KMS-11 (cell line): ENCODE data around the gene SASH1.

Experiments
- H2AFZ ChIP-seq: fragments of 200-600 bp; sonication (generic); 2 replicates; pipeline ENCODE4 v1.6.1; 2016; ENCODE audit warnings: antibody characterized with exemption, mixed run types, low read depth
- H3K27ac ChIP-seq: fragments of 200-600 bp; sonication (generic); 2 replicates; pipeline ENCODE4 v1.6.1; 2016; ENCODE audit warnings: mild to moderate bottlenecking, mixed run types
- H3K27me3 ChIP-seq: fragments of 200-600 bp; sonication (generic); 2 replicates; pipeline ENCODE4 v1.6.1; 2017; ENCODE audit warnings: mild to moderate bottlenecking, low read depth, mixed run types, moderate library complexity; ENCODE audit not compliant: insufficient read depth
- H3K36me3 ChIP-seq: fragments of 200-600 bp; sonication (generic); 2 replicates; pipeline ENCODE4 v1.6.1; 2017; ENCODE audit warnings: mild to moderate bottlenecking, mixed run types; ENCODE audit not compliant: insufficient read depth
- H3K4me1 ChIP-seq: fragments of 200-600 bp; sonication (generic); 2 replicates; pipeline ENCODE4 v1.6.1; 2016; ENCODE audit warnings: mild to moderate bottlenecking, low read depth, mixed run types; ENCODE audit not compliant: poor library complexity, severe bottlenecking
- H3K4me2 ChIP-seq: fragments of 200-600 bp; sonication (generic); 2 replicates; pipeline ENCODE4 v1.7.0; 2016; ENCODE audit warnings: mild to moderate bottlenecking, mixed run types
- H3K4me3 ChIP-seq: fragments of 200-600 bp; sonication (generic); IDR thresholded peaks from 2 replicates; pipeline ENCODE4 v1.6.1; 2017; ENCODE audit warnings: low read depth, low read length, mixed read lengths; ENCODE audit not compliant: insufficient read depth
- H3K79me2 ChIP-seq: fragments of 200-600 bp; sonication (generic); 2 replicates; pipeline ENCODE4 v1.6.1; 2016; ENCODE audit warnings: low read depth, mixed run types; ENCODE audit not compliant: insufficient read depth
- H3K9ac ChIP-seq: fragments of 200-600 bp; sonication (generic); 2 replicates; pipeline ENCODE4 v1.6.1; 2016; ENCODE audit warnings: mild to moderate bottlenecking, mixed run types
- H4K20me1 ChIP-seq: fragments of 200-600 bp; sonication (generic); 2 replicates; pipeline ENCODE4 v1.6.1; 2016; ENCODE audit warnings: mild to moderate bottlenecking, mixed run types; ENCODE audit not compliant: insufficient read depth
- CTCF ChIP-seq: fragments of 200-600 bp; sonication (generic); conservative IDR thresholded peaks from 2 replicates; pipeline ENCODE4 v1.6.1; 2017; ENCODE audit warnings: low read depth, mild to moderate bottlenecking, antibody characterized with exemption, low read length, moderate library complexity, mixed read lengths

SASH1 gene

DNA sequence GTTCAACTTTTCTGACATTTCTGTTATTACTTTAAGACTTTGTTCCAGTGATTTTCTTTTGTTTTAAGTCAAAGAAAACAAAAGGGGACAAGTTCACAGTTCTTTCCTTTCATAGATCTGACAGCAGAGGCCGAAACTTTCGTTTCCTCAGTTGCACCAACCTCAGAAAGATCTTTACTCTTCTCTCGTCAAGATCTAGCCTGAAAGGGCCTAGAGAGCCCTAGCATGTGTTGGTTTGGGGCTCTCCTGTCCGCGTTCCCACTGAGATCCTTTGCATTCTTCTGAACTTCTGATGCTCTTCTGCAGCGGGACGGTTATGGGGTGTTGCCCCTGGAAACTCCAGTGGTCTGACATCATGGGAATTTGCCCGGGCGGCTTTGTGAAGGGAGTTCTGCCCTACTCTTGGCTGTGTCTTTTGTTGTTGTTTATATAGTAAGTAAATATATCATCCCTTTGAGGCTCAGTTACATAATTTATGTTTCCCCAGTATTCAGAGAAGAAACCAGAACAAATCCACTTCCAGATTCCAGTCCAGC, 129.1 kb downstream of the SASH1 start:
- H4K20me1 ChIP-seq: no peaks in the 10 kb centered on the region
- H3K36me3 ChIP-seq: no peaks in the 10 kb centered on the region
- H3K4me2 ChIP-seq: no peak overlapping the region
- no peaks in the 10 kb centered on the region for H3K4me1 ChIP-seq
- no peak overlapping the region for H3K9ac ChIP-seq
- no peak overlapping the region for H3K27ac ChIP-seq
- TF ChIP-seq CTCF: no peak
- H3K4me3 ChIP-seq: no peak overlapping the region
- no peak overlapping the region for H2AFZ ChIP-seq
- H3K27me3 ChIP-seq: no peaks in the 10 kb centered on the region
- no peaks in the 10 kb centered on the region for H3K79me2 ChIP-seq

DNA sequence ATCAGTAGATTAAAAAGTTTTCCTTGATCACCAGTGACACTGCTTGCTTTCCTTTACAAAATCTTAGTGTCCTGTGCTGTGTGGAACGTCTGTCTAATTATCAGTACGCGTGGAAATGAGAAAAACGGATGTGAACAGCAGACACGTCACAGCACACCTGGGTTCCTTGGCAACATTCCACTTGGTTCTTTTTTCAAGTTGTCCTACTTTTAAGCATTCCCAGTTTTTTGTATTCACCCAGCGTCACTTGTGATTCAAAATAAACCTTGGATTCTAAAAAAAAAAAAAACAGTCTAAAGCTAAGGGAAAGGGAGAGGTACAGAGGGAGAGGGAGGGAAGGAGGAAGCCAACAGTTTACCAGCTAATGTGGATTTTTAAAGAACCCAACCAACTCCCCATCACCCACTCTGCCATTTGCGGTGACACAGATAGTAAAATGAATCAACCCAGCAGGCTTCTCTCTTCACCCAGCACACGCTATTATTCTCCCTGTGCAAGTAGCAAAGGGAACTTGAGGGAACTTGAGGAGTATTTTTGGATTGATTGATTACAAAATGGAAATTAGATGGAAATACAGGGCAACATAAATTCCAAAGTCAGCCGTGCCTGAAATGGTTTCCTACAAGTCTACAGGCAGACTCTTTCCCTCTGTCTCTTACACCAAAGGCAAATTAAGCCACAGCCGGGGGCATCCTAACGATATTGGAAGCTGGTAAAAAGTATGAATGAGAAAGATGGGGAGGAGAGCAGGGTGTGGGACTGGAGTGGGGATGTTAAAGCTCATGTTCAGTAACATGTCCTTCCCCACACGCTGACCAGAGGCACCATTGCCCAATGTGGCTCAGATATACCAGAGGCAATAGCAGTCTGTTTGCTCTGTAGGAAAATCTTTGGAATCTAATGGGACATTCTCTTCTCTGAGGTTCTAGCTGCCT, 129.8 kb downstream of the SASH1 start:
- no peak overlapping the region for H3K9ac ChIP-seq
- no peak for TF ChIP-seq CTCF

GRCh38 chr6:148479497-148479896, 136.9 kb downstream of the SASH1 start:
- Histone ChIP-seq H4K20me1 (no peaks in the 10 kb centered on the region), H3K9ac (no peak overlapping the region), H3K4me3 (no peak overlapping the region), H3K79me2 (no peaks in the 10 kb centered on the region), H2AFZ (no peak overlapping the region), H3K27me3 (no peaks in the 10 kb centered on the region), H3K27ac (no peak overlapping the region), H3K4me1 (no peaks in the 10 kb centered on the region), H3K36me3 (no peaks in the 10 kb centered on the region), H3K4me2 (no peak overlapping the region)
- TF ChIP-seq CTCF: no peak

More for the DNA sequence above, 129.8 kb downstream of the SASH1 start:
- Histone ChIP-seq H3K79me2 (no peaks in the 10 kb centered on the region), H3K27me3 (no peaks in the 10 kb centered on the region), H3K36me3 (no peaks in the 10 kb centered on the region), H3K4me1 (no peaks in the 10 kb centered on the region), H2AFZ (no peak overlapping the region), H3K27ac (no peak overlapping the region), H4K20me1 (no peaks in the 10 kb centered on the region), H3K4me3 (no peak overlapping the region), H3K4me2 (no peak overlapping the region)

GRCh38 chr6:148487461-148487860, 144.8 kb downstream of the SASH1 start:
- H2AFZ ChIP-seq: no peak overlapping the region
- H3K4me2 ChIP-seq: no peak overlapping the region
- no peak overlapping the region for H3K27ac ChIP-seq
- no peaks in the 10 kb centered on the region for H3K4me1 ChIP-seq
- TF ChIP-seq CTCF: no peak
- H3K36me3 ChIP-seq: no peaks in the 10 kb centered on the region
- no peaks in the 10 kb centered on the region for H4K20me1 ChIP-seq
- no peak overlapping the region for H3K4me3 ChIP-seq
- no peak overlapping the region for H3K9ac ChIP-seq
- no peaks in the 10 kb centered on the region for H3K79me2 ChIP-seq
- H3K27me3 ChIP-seq: no peaks in the 10 kb centered on the region
